K562 treated with DMSO at 1 percent for 48 hours (cell line): ENCODE measurements around the gene TCF7. TPM values are rescaled to one million over a fixed set of nuclear protein-coding genes. Genes with fewer than 3 reads are reported as not detected.

Experiments used
- total RNA-seq: library from RNA; unstranded; fragments of 300-600 nt; gene quantifications from 2 replicates; pipeline ENCODE4 v1.2.3, GENCODE V29; 2022; ENCODE audit warnings: low replicate concordance; ENCODE audit errors: extremely low read depth

Gene TCF7
- total RNA-seq = not detected in 2 replicates

DNA sequence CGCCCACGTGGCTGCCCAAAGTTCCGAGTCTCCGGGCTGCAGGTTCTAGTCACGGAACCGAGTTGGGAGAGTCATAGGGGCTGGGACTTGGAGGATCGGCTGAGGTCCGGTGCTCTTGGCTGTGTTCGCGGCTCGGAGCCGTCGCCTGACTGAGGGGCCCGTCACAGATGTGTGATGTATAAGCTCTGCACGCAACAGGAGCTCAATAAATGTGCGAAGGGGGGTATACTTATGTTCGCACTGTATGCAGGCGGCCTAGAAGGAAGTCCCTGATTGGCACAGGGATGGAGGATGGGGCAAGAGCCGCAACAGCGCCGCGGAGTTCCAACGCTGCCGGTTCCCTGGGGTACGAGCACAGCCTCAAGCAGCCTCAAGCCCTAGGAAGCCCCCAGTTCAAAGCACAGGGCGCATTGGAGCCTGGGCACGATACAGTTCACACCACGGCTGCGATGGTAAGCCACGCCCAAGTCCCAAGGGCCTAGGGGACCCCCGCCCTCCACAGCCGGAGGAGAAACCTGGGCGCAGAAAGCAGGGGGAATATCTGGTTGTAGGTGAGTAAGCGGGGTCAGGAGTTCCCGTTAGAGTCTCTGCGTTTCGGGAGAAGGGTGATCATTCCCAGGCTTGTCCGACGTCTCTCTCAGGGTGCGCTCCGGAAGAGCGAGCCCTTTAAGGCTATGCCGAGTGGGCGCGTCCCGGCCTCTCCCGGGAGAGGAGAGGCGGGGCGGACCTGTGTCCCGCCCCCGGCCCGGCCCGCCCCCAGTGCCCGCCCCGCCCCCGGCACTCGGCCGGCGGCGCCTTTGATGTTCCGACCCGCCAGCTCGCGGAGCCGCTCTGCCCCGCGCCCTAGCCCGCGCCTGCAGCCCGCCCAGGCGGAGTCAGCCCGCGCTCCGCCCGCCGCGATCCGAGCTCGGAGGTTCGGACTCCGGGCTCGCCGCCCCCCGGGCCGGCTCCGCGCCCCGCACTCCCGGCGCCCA lies at the start of gene TCF7:
Gene TCF7 (plus strand): TSS at position 780 of the 974 bp plus-strand sequence. CDS start 226 bp downstream, outside the sequence.

DNA sequence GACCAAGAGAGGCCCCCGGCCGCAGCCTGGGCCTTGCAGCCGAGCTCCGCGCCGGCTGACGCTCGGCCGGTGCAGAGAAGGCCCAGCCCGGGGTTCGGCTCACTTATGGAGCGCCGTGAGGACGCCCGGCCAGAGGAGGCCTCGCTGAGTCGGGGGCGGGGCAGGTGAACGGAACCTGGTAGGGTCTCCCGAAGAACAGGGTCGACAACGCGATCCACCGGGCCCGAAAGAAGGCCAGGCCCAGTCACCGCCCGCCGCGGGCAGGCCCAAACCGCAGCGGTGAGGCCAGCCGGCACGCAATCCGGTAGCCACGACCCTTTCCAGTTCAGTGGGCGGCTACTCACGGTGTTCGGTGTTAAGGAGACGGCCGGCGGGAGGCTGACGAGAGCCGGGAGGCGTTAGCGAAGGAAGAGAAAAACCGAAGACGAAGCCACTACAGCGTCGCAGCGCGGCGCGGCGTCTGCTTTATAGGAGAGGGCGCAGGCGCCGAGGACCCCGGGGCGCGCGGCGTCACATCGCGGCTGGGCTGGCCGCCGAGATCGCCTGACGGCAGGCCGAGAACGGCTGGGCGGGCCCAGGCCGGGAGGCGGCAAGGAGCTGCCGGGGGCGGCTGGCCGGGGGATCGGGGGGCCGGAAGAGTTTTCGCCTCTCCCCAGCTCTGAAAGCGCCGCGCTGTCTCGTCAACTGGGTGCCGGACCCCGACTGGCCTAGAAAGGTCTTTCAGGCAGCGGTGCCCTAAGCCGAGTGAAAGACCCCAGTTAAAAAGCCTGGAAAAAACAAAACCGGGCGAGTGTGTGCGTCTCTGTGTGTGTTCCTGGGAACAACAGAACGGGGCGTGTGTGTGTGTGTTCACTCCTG lies 62.3 kb downstream of the TCF7 start, which contains the start of gene SKP1:
Gene SKP1 (minus strand): TSS at position 440 of the 858 bp plus-strand sequence. CDS start 2,928 bp downstream, outside the sequence.

Other genes with a start within 250 kb of the TCF7 start
- not detected in 2 replicates for gene C5orf15, start 146.1 kb upstream of the TCF7 start, total RNA-seq
- not detected in 2 replicates for gene VDAC1, start 109.7 kb upstream of the TCF7 start, total RNA-seq
- not detected in 2 replicates for gene SKP1, start 62.3 kb downstream of the TCF7 start, total RNA-seq
- not detected in 2 replicates for gene PPP2CA, start 111.4 kb downstream of the TCF7 start, total RNA-seq